Measurements from ENCODE around the gene ULBP2. TPM values are rescaled to one million over a fixed set of nuclear protein-coding genes. Genes with fewer than 3 reads are reported as not detected.

ULBP2 gene
- total RNA-seq, 1 experiment from 2014 or later = 0.13 TPM

DNA sequence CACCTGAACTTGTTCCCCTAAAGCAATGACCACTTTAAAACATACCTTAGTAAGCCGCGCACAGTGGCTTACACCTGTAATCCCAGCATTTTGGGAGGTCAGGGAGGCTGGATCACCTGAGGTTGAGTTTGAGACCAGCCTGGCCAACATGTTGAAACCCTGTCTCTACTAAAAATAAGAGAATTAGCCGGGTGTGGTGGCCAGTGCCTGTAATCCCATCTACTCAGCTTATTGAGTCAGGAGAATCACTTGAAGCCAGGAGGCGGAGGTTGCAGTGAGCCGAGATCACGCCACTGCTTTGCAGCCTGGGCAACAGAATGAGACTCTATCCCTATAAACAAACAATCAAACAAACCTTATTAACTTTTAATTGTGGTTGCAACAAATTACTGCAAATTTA is 42.3 kb upstream of the ULBP2 start:
- no peak for DNase-seq (ENCODE audit: low spot score)
- ATAC-seq = no peak
- POLR2A ChIA-PET = no interaction called here
- TF ChIP-seq, protein P1, sequence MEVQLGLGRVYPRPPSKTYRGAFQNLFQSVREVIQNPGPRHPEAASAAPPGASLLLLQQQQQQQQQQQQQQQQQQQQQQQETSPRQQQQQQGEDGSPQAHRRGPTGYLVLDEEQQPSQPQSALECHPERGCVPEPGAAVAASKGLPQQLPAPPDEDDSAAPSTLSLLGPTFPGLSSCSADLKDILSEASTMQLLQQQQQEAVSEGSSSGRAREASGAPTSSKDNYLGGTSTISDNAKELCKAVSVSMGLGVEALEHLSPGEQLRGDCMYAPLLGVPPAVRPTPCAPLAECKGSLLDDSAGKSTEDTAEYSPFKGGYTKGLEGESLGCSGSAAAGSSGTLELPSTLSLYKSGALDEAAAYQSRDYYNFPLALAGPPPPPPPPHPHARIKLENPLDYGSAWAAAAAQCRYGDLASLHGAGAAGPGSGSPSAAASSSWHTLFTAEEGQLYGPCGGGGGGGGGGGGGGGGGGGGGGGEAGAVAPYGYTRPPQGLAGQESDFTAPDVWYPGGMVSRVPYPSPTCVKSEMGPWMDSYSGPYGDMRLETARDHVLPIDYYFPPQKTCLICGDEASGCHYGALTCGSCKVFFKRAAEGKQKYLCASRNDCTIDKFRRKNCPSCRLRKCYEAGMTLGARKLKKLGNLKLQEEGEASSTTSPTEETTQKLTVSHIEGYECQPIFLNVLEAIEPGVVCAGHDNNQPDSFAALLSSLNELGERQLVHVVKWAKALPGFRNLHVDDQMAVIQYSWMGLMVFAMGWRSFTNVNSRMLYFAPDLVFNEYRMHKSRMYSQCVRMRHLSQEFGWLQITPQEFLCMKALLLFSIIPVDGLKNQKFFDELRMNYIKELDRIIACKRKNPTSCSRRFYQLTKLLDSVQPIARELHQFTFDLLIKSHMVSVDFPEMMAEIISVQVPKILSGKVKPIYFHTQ (CRISPR knock-in tag; IDR thresholded peaks at IDR 0.05) = no peak
- no peak for TF ChIP-seq ZNF263 (CRISPR knock-in tag; IDR thresholded peaks at IDR 0.05; ENCODE audit: low read depth)
- Mint-ChIP-seq H3K36me3 (no peaks in the 10 kb centered on the region), H3K4me3 (no peak overlapping the region), H3K9me3 (no peaks in the 10 kb centered on the region), H3K4me1 (peaks cover 13% of the 10 kb centered on the region), H3K27me3 (ENCODE audit: low read depth) (no peaks in the 10 kb centered on the region; the same call in 1 of the 2 replicates), H3K27ac (no peak overlapping the region)
- CTCF ChIA-PET = interaction anchor here (0.6 kb wide), 1 partner anchor 85 kb away, joined by 3 read pairs; no protein-coding TSS in a partner anchor

DNA sequence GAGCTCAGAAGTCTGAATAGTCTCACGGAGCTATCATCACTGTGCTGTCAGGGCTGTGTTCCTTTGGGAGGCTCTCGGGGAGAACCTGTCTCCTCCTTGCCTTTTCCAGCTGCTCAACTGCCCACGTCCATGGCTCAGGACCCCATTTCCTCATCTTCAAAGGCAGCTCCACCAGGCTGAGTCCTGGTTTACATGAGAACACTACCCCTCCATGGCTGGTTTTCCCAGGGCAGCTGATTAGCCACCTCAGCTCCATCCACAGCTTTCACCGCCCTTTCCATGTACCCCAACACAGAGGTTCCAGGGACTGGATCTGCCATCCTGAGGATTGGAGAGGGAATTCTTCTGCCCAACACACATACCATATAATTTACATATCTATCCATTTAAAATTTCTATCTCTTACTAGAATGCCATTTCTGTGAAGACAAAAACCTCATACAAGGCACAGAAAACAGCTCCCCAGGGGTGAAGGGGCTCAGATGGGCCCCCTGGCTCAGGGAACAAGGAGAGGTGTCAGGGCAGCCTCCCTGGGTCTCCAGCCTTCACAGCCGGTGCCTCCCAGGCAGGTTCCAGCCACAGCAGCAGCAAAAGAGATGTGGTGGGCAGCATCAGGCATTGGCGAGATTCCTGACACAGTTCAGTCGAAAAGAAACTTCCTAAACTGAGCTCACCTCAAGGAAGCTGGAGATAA is 41.7 kb upstream of the ULBP2 start:
- Mint-ChIP-seq H3K4me1 (peaks cover 9% of the 10 kb centered on the region), H3K36me3 (no peaks in the 10 kb centered on the region), H3K27me3 (ENCODE audit: low read depth) (peaks cover 3% of the 10 kb centered on the region; the same call in 1 of the 2 replicates), H3K4me3 (no peak overlapping the region), H3K9me3 (no peaks in the 10 kb centered on the region), H3K27ac (no peak overlapping the region)
- POLR2A ChIA-PET = no interaction called here
- CTCF ChIA-PET = interaction anchor here (0.6 kb wide), 1 partner anchor 84 kb away, joined by 3 read pairs; no protein-coding TSS in a partner anchor
- ATAC-seq (no peak), DNase-seq (ENCODE audit: low spot score) (no peak)
- TF ChIP-seq TEAD1 (CRISPR knock-in tag; IDR thresholded peaks at IDR 0.05) (no peak), ETV6 (CRISPR knock-in tag; IDR thresholded peaks at IDR 0.05) (no peak), NFE2L1 (CRISPR knock-in tag; IDR thresholded peaks at IDR 0.05) (no peak), ZNF416 (CRISPR knock-in tag; IDR thresholded peaks at IDR 0.05) (no peak), ZNF317 (CRISPR knock-in tag; IDR thresholded peaks at IDR 0.05; ENCODE audit: borderline replicate concordance, low read depth) (no peak), EMX1 (CRISPR knock-in tag; IDR thresholded peaks at IDR 0.05) (no peak), NR3C1 (CRISPR knock-in tag; conservative IDR thresholded peaks at IDR 0.05; ENCODE audit: low read depth) (no peak), SOX15 (CRISPR knock-in tag; IDR thresholded peaks at IDR 0.05) (no peak), SP1 (CRISPR knock-in tag; conservative IDR thresholded peaks at IDR 0.05) (no peak), NFATC4 (CRISPR knock-in tag; IDR thresholded peaks at IDR 0.05) (no peak), IRF2 (CRISPR knock-in tag; IDR thresholded peaks at IDR 0.05; ENCODE audit: borderline replicate concordance, low read depth) (no peak), ZNF396 (CRISPR knock-in tag; IDR thresholded peaks at IDR 0.05; ENCODE audit: borderline replicate concordance) (no peak), CBFB (CRISPR knock-in tag; IDR thresholded peaks at IDR 0.05; ENCODE audit: low read depth) (no peak), CREM (CRISPR knock-in tag; IDR thresholded peaks at IDR 0.05) (no peak)
- TF ChIP-seq, protein P2, sequence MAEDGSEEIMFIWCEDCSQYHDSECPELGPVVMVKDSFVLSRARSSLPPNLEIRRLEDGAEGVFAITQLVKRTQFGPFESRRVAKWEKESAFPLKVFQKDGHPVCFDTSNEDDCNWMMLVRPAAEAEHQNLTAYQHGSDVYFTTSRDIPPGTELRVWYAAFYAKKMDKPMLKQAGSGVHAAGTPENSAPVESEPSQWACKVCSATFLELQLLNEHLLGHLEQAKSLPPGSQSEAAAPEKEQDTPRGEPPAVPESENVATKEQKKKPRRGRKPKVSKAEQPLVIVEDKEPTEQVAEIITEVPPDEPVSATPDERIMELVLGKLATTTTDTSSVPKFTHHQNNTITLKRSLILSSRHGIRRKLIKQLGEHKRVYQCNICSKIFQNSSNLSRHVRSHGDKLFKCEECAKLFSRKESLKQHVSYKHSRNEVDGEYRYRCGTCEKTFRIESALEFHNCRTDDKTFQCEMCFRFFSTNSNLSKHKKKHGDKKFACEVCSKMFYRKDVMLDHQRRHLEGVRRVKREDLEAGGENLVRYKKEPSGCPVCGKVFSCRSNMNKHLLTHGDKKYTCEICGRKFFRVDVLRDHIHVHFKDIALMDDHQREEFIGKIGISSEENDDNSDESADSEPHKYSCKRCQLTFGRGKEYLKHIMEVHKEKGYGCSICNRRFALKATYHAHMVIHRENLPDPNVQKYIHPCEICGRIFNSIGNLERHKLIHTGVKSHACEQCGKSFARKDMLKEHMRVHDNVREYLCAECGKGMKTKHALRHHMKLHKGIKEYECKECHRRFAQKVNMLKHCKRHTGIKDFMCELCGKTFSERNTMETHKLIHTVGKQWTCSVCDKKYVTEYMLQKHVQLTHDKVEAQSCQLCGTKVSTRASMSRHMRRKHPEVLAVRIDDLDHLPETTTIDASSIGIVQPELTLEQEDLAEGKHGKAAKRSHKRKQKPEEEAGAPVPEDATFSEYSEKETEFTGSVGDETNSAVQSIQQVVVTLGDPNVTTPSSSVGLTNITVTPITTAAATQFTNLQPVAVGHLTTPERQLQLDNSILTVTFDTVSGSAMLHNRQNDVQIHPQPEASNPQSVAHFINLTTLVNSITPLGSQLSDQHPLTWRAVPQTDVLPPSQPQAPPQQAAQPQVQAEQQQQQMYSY (CRISPR knock-in tag; IDR thresholded peaks at IDR 0.05) = no peak
- TF ChIP-seq, protein P3, sequence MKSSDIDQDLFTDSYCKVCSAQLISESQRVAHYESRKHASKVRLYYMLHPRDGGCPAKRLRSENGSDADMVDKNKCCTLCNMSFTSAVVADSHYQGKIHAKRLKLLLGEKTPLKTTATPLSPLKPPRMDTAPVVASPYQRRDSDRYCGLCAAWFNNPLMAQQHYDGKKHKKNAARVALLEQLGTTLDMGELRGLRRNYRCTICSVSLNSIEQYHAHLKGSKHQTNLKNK (CRISPR knock-in tag; IDR thresholded peaks at IDR 0.05) = no peak

Data from WTC11 (cell line).